Liver (tissue), 9 donors: Measurements from ENCODE around the gene CNIH2. TPM values are rescaled to one million over a fixed set of nuclear protein-coding genes. Genes with fewer than 3 reads are reported as not detected.

Source experiments
- DNase-seq: peaks from one replicate; pipeline ENCODE4 v3.0.0-alpha.2; 2017; ENCODE audit warnings: low spot score
- H3K27ac ChIP-seq, 2 donors: one replicate each; pipeline ENCODE4 v1.7.0; 2013; ENCODE audit warnings: inconsistent platforms in 2 of 2, low read length in 2 of 2, control low read depth in 1 of 2, low read depth in 1 of 2, mild to moderate bottlenecking in 1 of 2
- H3K27me3 ChIP-seq, 4 donors: one replicate each; pipeline versions ENCODE4 v1.6.1 to v1.7.0; 2013; ENCODE audit warnings: low read length in 3 of 4, inconsistent platforms in 1 of 4, mild to moderate bottlenecking in 1 of 4, moderate library complexity in 1 of 4; ENCODE audit not compliant: control insufficient read depth in 4 of 4, insufficient read depth in 4 of 4
- H3K36me3 ChIP-seq, 4 donors: one replicate each; pipeline versions ENCODE4 v1.6.1 to v1.7.0; 2013; ENCODE audit warnings: low read length in 3 of 4, mild to moderate bottlenecking in 3 of 4, low read depth in 1 of 4, moderate library complexity in 1 of 4; ENCODE audit not compliant: control insufficient read depth in 4 of 4, insufficient read depth in 3 of 4
- H3K4me1 ChIP-seq, 4 donors: one replicate each; pipeline versions ENCODE4 v1.6.1 to v1.7.0; 2013; ENCODE audit warnings: low read length in 3 of 4, mild to moderate bottlenecking in 3 of 4, moderate library complexity in 1 of 4; ENCODE audit not compliant: control insufficient read depth in 4 of 4, insufficient read depth in 4 of 4
- H3K4me3 ChIP-seq, 3 donors: one replicate each; pipeline versions ENCODE4 v1.6.1 to v1.7.0; 2013; ENCODE audit warnings: low read length in 3 of 3, control low read depth in 1 of 3, low read depth in 1 of 3, mild to moderate bottlenecking in 1 of 3
- H3K9ac ChIP-seq, 2 donors: one replicate each; pipeline ENCODE4 v1.7.0; 2013; ENCODE audit warnings: low read length in 2 of 2, mild to moderate bottlenecking in 2 of 2, moderate library complexity in 2 of 2, control low read depth in 1 of 2, low read depth in 1 of 2
- H3K9me3 ChIP-seq, 4 donors: one replicate each; pipeline versions ENCODE4 v1.6.1 to v1.7.0; 2013; ENCODE audit warnings: low read length in 3 of 4; ENCODE audit not compliant: control insufficient read depth in 4 of 4
- ATF3 ChIP-seq: IDR thresholded peaks from 2 replicates; pipeline ENCODE4 v1.6.1; 2016; ENCODE audit warnings: antibody characterized with exemption
- CTCF ChIP-seq: fragments of 150-350 bp; IDR thresholded peaks from 2 replicates; pipeline ENCODE4 v1.5.1; 2017; ENCODE audit warnings: improper control_type of control experiment, low read depth, low read length; ENCODE audit not compliant: missing input control
- EGR1 ChIP-seq, 2 donors: IDR thresholded peaks; 2 replicates each; pipeline ENCODE4 v1.6.1; 2016 to 2018; ENCODE audit warnings: antibody characterized with exemption in 2 of 2, low read depth in 2 of 2
- FOXA1 ChIP-seq: IDR thresholded peaks from 2 replicates; pipeline ENCODE4 v1.6.1; 2016; ENCODE audit warnings: antibody characterized with exemption
- FOXA2 ChIP-seq: IDR thresholded peaks from 2 replicates; pipeline ENCODE4 v1.6.1; 2016; ENCODE audit warnings: antibody characterized with exemption
- HNF4A ChIP-seq, 2 donors: conservative IDR thresholded peaks; 2 replicates each; pipeline ENCODE4 v1.6.1; 2016; ENCODE audit warnings: antibody characterized with exemption in 2 of 2, mild to moderate bottlenecking in 2 of 2
- HNF4G ChIP-seq: IDR thresholded peaks from 2 replicates; pipeline ENCODE4 v1.6.1; 2016; ENCODE audit warnings: antibody characterized with exemption
- JUND ChIP-seq, 2 donors: IDR thresholded peaks; 2 replicates each; pipeline ENCODE4 v1.6.1; 2016; ENCODE audit warnings: antibody characterized with exemption in 2 of 2
- NR2F2 ChIP-seq: IDR thresholded peaks from 2 replicates; pipeline ENCODE4 v1.6.1; 2016; ENCODE audit warnings: antibody characterized with exemption
- RAD21 ChIP-seq, 2 donors: IDR thresholded peaks; 2 replicates each; pipeline ENCODE4 v1.6.1; 2016; ENCODE audit warnings: antibody characterized with exemption in 2 of 2, mild to moderate bottlenecking in 2 of 2
- REST ChIP-seq: IDR thresholded peaks from 2 replicates; pipeline ENCODE4 v1.6.1; 2016; ENCODE audit warnings: antibody characterized with exemption, mild to moderate bottlenecking
- SP1 ChIP-seq: IDR thresholded peaks from 2 replicates; pipeline ENCODE4 v1.6.1; 2018; ENCODE audit warnings: antibody characterized with exemption, mild to moderate bottlenecking
- TAF1 ChIP-seq: conservative IDR thresholded peaks from 2 replicates; pipeline ENCODE4 v1.6.1; 2016; ENCODE audit warnings: antibody characterized with exemption, mild to moderate bottlenecking
- ZBTB33 ChIP-seq: IDR thresholded peaks from 2 replicates; pipeline ENCODE4 v1.6.1; 2016; ENCODE audit warnings: antibody characterized with exemption
- WGBS: extraction: QIAGEN DNeasy Blood & Tissue Kit; methylation state at CpG from one replicate; pipeline ENCODE4 v1.1.7; 2013; 5-methylcytosine and 5-hydroxymethylcytosine counted together
- polyA plus RNA-seq, 2 donors: library from polyadenylated mRNA; stranded (reverse) in 1 of 2; unstranded in 1 of 2; fragments of 200-250 nt in 1 of 2; fragments of >200 nt in 1 of 2; fragmentation: Nextera tagmentation in 1 of 2; extraction: Ambion mirVana in 1 of 2; gene quantifications; one replicate each; pipeline versions ENCODE4 v1.2.1 to v1.2.3, GENCODE V29; 2013 to 2015
- total RNA-seq, 2 donors: library from RNA; depleted of rRNA; stranded (reverse); fragments of >200 nt; gene quantifications; one replicate each; pipeline ENCODE4 v1.2.3, GENCODE V29; 2014
- donor health status: healthy.
- donor health status: healthy.
- donor health status: healthy.
- donor health status: healthy.
- donor health status: healthy.

The CNIH2 gene
- total and polyA plus RNA-seq, 4 donors: 0.07 TPM; not detected in 3

GRCh38 chr11:66281776-66282467 is 3.9 kb downstream of the CNIH2 start:
- Histone ChIP-seq H3K9me3 (no peaks in the 10 kb centered on the region), H3K4me1 (peaks cover 4 to 29% (median 17%) of the 10 kb centered on the region in 4 donors), H3K27ac (no peak overlapping the region), H3K27me3 (no peaks in the 10 kb centered on the region), H3K4me3 (no peak overlapping the region), H3K36me3 (peaks cover 0 to 5% (median 4%) of the 10 kb centered on the region in 4 donors), H3K9ac (no peak overlapping the region)
- no peak for DNase-seq
- 28% methylated on average over 20 of the region's 20 CpGs for WGBS
- no peak for TF ChIP-seq ATF3
- TF ChIP-seq HNF4A (conservative IDR thresholded peaks at IDR 0.05): no peak
- TF ChIP-seq TAF1: no peak
- TF ChIP-seq REST: no peak
- no peak for TF ChIP-seq SP1
- no peak for TF ChIP-seq ZBTB33
- no peak for TF ChIP-seq FOXA1
- no peak for TF ChIP-seq HNF4G
- TF ChIP-seq JUND (IDR thresholded peaks at IDR 0.05): no peak
- no peak for TF ChIP-seq NR2F2
- TF ChIP-seq EGR1 (IDR thresholded peaks at IDR 0.05; ENCODE audit: low read depth in 2 of 2): no peak

GRCh38 chr11:66282468-66283455 is 4.8 kb downstream of the CNIH2 start:
- H3K4me1 ChIP-seq: peaks cover 7 to 32% (median 21%) of the 10 kb centered on the region in 4 donors
- H3K27ac ChIP-seq: no peak overlapping the region
- H3K27me3 ChIP-seq: no peaks in the 10 kb centered on the region

More at GRCh38 chr11:66282468-66283455, 4.8 kb downstream of the CNIH2 start:
- TF ChIP-seq ZBTB33 (no peak), FOXA1 (no peak), CTCF (peak; percentile 99), ATF3 (no peak), RAD21 (IDR thresholded peaks at IDR 0.05) (peak; percentile 73 to 82), TAF1 (no peak), EGR1 (IDR thresholded peaks at IDR 0.05; ENCODE audit: low read depth in 2 of 2) (no peak), JUND (IDR thresholded peaks at IDR 0.05) (no peak), FOXA2 (no peak), HNF4A (conservative IDR thresholded peaks at IDR 0.05) (no peak), SP1 (peak; percentile 6), HNF4G (no peak)
- Histone ChIP-seq H3K9me3 (no peaks in the 10 kb centered on the region), H3K4me3 (no peak overlapping the region), H3K9ac (no peak overlapping the region), H3K36me3 (peaks cover 0 to 5% (median 4%) of the 10 kb centered on the region in 4 donors)
- 14% methylated on average over 35 of the region's 35 CpGs for WGBS
- peak; percentile 99 for DNase-seq
